GM18861 (cell line): ENCODE measurements around the gene LY6G6F.
A peak's percentile ranks its signal among the peaks of the same experiment; 100 is the strongest.

Experiments used
- ATAC-seq: cut with Tn5 transposase; IDR thresholded peaks from one replicate; pipeline ENCODE4 v1.9.1; 2021; ENCODE audit not compliant: unreplicated experiment

LY6G6F gene

DNA sequence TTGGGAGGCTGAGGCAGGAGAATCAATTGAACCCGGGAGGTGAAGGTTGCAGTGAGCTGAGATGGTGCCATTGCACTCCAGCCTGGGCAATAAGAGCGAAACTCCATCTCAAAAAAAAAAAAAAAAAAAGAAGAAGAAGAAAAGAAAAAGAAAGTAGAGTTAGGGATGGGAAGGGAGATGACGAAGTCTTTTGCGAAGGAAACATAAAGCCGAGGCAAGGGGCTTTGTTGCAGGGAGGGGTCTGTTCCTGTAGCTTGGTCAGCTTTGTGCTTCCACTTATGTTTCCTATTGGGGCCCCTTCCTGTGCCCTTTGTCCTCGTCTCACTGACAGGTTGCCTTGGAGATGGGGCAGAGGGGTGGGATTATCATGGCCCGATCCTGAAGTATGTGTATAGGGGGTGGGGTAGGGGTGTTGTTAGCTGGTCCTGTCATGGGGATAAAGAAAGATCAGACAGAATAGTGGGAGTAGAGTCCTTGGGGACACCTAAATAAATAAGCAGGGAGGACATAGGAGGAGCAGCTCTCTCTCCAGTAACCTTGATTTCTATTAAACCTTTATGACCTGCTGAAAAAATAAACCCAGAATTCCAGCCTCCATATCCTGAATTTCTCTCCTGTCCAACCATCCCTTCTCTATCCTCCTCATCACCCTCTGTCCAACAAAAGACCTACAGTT lies 30.8 kb downstream of the LY6G6F start:
- ATAC-seq = no peak

DNA sequence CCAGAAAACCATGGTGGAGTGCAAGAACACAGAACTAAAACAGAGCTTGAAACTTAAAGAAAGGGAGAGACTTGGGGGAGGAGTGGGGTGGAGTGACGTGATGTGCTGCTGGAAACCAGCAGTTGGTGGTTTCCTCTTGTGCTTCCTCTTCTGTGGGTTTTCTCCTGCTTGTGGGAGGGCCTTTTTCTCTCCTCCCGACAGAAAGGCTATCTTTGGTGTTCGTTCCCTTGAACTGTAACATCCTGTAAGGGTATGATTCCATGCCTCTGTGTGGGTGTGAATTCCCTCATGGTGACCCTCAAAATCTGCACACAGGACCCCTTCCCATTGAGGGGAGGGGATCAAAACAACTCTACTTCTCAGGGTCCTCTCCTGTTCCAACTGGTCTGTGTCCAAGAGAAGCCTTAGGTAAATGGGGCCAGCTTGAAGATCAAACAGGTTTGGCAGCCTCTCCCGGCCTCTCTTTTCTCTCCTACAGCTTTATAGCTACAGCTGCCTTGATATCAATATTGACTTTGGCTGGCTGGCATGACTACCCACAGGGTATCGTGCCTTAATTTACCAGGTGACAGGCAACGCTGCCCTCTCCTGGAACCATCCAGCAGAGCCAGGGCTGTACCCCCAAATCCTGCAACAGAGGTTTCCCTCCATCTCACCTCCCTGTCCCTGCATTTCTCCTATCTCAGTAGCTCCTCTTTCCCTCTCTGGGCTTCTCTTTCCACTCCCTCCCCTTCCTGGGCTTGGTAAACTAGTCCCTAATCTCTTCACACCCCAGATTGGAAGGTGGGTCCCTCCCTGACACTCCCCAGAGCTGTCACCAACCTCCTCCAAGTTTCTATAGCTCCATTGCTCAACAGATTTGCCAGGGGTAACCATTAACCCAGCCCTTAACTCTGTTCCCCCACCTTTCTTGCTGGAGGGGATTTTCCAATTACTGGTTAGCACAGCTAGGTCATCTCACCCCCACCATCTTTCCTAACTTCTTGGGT lies 31.6 kb downstream of the LY6G6F start:
- ATAC-seq = no peak

DNA sequence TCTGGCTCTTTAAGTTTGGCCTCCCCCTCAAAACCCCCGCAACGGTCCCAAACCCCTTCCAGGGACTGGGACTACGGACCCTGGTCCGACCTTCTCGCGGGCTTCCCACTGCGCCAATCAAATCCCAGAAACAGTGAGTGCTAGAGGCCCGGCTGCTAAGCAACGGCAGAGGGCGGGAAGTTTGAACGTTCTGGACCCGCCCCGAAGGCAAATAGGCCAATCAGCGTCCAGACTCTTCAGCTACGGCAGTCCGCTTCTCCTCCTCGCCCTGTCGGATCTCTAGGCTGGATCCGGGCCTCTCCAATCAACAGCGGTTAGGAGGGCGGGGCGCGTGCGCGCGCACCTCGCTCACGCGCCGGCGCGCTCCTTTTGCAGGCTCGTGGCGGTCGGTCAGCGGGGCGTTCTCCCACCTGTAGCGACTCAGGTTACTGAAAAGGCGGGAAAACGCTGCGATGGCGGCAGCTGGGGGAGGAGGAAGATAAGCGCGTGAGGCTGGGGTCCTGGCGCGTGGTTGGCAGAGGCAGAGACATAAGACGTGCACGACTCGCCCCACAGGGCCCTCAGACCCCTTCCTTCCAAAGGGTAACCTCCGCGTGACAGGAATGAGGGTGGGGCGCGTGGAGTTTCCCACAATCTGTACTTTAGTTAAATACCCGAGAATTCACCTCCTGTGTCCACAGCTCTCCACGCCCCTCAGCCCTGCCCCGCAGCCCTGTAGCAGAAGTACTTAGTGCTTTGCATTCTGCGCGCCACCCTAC lies 33.2 kb downstream of the LY6G6F start, which contains the start of gene MSH5:
TSS of gene MSH5 (plus strand) at position 367 of the 758 bp plus-strand sequence. CDS start 462 bp downstream, outside the sequence.
- ATAC-seq = peak; percentile 55

DNA sequence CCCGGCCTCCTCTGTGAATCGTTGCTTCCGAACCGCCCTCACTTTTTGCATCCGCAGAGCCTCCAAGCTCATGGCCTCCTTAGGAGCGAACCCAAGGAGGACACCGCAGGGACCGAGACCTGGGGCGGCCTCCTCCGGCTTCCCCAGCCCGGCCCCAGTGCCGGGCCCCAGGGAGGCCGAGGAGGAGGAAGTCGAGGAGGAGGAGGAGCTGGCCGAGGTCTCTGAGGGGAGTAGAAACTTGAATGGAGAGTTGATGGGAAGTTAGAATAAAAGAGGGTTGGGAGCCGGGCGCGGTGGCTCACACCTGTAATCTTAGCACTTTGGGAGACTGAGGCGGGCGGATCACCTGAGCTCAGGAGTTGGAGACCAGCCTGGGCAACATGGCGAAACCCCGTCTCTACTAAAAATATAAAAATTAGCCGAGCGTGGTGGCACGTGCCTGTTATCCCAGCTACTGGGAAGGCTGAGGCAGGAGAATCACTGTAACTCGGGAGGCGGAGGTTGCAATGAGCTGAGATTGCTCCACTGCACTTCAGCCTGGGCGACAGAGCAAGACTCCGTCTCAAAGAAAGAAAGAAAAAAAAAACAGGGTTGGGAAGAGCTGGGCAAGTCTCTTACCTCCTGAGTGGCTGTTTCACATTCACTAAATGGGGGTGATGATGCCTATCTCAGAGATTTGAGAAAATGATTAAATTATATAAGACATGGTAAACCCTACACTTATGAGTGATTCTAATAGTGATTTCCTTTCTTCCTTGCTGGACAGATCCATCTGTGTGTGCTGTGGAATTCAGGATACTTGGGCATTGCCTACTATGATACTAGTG lies 33.9 kb downstream of the LY6G6F start:
- ATAC-seq = no peak

DNA sequence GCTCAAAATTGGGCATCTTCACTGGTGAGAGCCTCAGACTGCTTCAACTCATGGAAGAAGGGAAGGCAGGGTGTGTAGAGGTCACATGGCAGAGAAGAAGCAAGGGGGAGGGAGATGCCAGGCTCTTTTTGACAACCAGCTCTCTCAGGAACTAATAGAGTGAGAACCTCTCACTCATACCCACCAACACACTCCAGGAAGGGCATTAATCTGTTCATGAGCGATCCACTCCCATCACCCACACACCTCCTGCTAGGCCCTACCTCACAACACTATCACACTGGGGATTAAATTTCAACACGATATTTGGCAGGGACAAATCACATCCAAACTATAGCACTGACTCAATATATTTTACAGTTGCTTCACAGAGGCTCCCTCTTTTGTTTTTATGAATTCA lies 35.1 kb downstream of the LY6G6F start:
- no peak for ATAC-seq

DNA sequence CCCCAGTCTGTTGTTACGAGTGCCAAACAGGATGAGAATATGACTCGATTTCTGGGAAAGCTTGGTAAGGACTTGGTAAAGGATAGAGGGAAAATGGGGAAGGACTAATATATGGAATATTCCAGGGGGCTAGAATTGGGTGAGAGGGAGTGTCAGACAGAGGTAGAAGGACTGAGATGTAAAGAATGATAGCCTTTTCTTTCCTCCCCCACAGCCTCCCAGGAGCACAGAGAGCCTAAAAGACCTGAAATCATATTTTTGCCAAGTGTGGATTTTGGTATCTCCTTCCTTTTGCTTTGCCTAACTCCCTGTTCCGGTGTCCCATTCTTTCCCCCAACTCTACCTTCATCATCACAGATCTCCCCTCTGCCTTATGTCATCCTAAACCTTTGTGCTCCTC lies 36.2 kb downstream of the LY6G6F start:
- ATAC-seq = no peak

DNA sequence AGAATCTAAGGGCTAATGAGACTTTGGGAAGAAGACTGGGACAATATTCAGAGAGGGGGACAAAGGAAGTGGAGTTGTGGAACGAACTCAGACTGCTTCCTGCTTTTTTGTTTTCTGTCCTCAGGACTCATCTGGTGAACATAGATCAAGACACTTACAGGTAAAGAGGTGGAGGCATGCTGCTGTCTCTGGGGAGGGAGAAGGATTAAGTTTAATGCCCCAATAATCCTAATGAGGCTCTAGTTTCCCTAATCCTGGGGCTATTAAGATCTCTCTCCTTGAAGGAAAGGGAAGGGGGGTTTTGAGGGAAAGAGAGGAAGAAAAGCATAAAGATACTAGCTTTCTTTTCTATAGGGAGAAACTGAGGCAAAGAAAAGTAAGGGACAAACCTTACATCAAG lies 37.8 kb downstream of the LY6G6F start:
- ATAC-seq = no peak

DNA sequence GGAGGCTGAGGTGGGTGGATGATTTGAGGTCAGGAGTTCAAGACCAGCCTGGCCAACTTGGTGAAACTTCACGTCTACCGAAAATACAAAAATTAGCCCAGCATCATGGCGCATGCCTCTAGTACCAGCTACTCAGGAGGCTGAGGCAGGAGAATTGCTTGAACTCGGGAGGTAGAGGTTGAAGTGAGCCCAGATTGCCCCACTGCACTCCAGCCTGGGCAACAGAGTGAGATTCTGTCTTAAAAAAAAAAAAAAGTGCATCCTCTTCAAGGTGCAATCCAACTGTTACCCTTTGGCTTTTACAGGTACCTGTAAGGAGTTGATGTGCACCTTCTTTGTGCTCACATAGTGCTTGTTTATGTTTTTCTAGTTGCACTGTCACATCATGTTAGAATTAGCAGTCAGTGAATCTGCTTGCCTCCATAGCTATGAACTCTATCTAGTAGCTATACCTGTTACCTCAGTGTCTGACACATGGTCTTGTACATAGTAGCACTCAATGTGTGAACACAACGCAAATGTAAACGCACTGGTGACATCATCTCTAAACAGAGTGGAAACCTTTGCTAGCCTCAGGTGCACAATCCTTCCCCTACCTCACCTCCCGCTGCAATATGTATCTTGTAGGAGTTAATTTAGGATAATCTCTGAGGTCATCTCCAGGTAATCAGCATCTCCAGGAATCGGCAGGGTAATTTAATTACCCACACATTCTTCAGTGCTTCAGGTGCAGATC lies 42.8 kb downstream of the LY6G6F start:
- no peak for ATAC-seq

DNA sequence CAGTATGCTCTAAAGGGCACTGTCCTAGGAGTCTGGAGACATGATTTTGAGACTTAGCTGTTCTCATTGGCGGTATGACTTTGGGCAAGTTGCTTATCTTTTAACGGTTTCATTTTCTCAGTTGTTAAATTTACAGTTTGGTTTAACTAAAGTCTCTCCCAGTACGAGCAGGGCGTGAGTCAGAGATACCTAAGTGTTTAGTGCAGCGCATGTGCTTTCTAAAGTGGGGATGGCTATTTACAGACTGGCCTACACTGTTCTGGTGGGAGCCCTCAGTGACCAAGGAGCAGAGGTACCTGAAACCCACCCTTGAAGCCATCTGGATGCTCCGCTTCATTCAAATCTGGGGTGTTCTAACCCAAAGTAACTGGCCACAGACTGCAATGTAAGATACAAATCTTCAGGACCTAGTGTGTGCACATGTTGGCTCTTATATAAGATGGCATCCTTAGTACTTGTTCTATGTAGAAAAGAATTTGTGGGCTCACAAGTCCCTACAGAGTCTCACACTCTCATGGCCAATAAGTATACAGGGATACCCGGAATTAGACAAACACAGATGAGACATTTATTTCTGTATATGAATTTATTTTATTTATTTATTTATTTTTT lies 43.9 kb downstream of the LY6G6F start:
- ATAC-seq = no peak

DNA sequence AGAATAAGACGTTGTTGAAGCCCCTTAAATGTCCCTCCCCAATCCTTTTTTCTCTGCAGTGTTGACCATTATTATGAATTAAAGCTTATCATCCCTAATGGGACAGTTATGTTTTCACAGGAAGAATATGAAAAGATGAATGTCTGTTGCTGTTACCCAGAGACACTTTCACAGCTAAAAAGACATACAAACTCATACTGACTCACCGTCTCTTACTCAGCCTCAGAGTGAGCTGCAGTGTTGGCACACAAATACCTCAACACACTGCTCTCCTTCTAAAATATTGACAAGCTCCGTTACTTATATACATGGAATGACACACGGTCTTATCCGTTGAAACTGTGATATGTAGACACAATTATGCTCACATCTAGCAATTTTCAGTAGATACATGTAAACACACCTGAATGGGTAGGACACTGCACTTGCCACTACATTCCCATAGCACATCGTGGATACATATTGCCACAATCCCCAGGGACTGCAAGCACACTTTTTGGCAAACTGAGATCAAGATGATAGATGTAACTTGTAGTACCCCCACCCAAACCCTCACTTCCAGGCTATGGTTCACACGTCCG lies 46.2 kb downstream of the LY6G6F start:
- ATAC-seq = no peak

DNA sequence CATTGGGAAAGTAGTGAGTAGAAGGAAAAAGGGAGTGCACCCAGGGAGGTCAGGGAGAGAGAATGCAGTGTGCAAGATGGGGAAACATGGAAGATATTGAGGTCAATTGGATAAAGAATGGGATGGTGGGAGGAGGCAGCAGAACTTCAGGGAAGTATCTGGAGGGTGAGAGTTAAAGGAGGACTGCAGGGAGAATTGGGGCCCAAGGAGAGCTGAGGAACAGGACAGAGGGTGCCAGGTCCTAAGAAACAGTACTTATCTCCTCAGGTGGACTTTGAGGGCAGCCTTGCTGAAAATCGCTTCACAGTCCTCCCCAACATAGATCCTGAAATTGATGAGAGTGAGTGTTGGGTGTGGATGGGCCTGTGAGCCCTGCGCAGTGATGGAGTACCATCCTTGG lies 51.6 kb downstream of the LY6G6F start:
- ATAC-seq = no peak
